GM19240 (cell line): ENCODE results near the gene SAG.
A peak's percentile ranks its signal among the peaks of the same experiment; 100 is the strongest.
"Not testable (repeated sequence)": the region's sequence is repeated elsewhere in the genome, so short reads cannot be mapped to it uniquely, and the experiment has no call there.

ENCODE experiments used
- DNase-seq: peaks from one replicate; pipeline ENCODE4 v3.0.0; 2011; ENCODE audit warnings: low spot score; ENCODE audit not compliant: insufficient read length

Gene SAG

GRCh38 chr2:233329489-233330135 lies 22.0 kb downstream of the SAG start:
- no peak for DNase-seq

GRCh38 chr2:233331536-233331935 lies 23.9 kb downstream of the SAG start:
- DNase-seq: peak; percentile 66

DNA sequence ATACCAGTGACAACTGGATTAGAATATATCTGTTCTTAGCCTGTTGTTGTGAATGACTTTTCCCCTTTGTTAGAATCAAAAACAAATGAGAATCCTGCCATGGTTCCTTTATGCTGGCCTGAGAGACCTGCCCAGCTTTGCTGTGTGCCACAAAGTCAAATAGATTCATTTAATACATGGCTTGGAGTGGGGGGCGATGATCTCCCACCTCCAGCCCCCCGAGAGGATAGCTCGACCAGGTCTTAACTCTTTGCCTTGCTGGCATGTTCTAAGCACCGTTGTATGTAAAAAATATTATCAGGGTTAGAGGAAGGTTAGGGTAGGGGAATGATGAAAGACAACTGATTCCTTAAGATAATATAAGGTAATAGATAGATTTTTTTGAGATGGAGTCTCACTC lies 24.5 kb downstream of the SAG start:
- DNase-seq: no peak

- no peak for DNase-seq
Measured at GRCh38 chr2:233334915-233335314, 27.3 kb downstream of the SAG start.

DNA sequence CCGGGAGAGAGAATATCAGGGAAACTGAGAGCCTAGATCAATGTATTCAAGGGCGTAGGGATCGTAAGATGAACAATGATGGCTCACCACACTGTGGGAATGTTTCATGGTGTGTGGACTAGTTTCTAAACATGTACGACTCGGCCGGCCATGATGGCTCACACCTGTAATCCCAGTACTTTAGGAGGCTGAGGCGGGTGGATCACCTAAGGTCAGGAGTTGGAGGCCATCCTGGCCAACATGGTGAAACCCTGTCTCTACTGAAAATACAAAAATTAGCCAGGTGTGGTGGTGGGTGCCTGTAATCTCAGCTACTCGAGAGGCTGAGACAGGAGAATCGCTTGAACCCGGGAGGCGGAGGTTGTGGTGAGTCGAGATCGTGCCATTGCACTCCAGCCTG lies 28.5 kb downstream of the SAG start:
- DNase-seq: not testable (repeated sequence)

DNA sequence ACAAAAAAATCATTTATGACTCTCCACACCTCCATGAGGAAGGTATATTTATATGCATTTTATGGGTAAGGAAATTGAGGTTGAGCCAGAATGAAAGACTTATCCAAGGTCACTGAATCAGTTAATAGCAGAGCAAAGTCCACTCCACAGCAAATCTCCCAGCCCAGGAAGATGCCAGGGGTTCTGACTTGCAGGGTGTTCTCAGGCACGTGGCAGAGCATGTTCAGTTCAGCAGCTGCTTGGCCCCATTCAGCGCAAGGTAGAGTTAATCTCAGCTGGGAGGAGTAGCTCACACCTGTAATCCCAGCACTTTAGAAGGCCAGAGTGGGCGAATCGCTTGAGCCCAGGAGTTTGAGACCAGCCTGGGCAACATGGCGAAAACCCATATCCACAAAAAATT lies 28.9 kb downstream of the SAG start:
- DNase-seq: no peak

- DNase-seq: no peak
Measured at GRCh38 chr2:233338046-233338445, 30.4 kb downstream of the SAG start.

- no peak for DNase-seq
Measured at GRCh38 chr2:233338812-233339368, 31.3 kb downstream of the SAG start.

GRCh38 chr2:233339427-233339826 lies 31.8 kb downstream of the SAG start:
- DNase-seq: no peak

DNA sequence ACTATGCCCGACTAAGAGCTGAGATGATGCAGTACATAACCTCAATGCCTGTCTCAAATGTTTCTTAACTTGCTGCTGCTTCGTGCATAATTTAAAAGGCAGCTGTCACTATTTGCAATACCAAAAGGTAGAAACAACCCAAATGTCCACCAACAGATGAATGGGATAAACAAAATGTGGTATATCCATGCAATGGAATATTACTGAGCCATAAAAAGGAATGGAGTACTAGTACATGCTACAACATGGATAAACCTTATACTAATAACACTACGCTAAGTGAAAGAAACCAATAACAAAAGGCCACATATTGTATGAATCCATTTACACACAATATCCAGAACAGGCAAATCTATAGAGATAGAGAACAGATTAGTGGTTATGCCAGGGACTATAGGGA lies 33.7 kb downstream of the SAG start:
- no peak for DNase-seq

DNA sequence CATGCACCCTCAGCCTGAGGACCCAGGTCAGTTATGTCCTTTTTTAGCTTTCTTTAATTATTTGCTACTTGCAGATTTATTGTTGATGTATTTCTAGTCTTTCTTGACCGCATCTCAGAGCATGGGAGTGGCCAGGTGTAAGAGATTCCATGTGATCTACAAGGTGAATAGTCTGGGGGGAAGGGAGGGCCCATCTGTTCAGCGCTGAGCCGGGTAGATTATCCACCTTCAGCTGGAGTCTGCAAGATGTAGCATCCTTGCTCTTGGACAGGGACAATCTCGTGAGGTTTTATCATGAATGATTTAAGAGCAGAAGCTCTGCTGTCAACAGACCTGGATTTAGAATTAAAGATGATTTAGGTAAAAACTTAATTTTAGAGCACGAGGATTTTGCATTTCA lies 34.7 kb downstream of the SAG start:
- no peak for DNase-seq

- no peak for DNase-seq
Measured at GRCh38 chr2:233343171-233343705, 35.6 kb downstream of the SAG start.

GRCh38 chr2:233346376-233346775 lies 38.8 kb downstream of the SAG start:
- no peak for DNase-seq

- no peak for DNase-seq
Measured at GRCh38 chr2:233346930-233347329, 39.3 kb downstream of the SAG start.

DNA sequence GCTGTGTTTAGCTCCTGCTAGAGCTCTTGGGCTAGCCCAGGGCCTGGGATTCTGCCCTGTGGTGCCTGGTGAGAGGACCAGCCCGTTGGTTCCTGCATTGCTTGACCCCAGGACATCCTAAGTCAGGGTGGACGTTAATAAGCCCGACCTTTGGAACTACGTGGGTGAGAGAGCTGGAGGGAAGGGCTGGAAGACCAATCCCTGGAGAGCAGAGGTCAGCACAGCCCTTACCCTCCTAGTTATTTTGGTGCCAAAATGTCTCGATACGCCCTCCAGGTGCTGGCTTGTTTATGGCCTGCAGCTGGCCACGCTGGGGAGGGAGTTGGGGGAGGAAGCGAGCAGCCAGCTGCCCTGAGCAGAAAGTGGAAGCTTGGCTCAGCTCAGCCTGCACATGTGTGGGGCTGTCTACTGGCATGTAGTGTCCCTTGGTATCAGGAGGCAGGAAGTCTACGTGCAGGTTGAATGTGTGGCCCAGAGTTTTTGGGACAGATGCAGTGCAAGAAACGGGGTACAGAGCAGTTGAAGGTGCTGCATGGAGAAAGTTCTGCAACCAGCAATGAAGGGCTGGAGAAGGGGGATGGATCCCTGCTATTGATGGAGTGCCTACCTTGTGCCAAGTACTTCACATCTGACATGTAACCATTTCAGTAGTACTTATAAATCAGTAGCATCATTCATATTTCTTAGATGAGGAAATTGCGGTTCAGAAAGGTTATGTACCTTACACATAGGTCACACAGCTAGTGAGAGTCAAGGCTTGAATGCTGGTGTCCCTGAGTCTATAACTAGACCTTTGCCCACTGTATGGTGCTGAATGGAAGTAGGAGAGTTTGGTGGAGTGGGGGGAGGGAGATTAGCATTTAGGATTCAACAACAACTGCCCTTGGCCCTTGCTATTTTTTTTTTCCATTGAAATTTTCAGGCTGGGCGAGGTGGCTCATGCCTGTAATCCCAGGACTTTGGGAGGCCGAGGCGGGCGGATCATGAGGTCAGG lies 41.7 kb downstream of the SAG start:
- DNase-seq: peak; percentile 57

- DNase-seq: no peak
Measured at GRCh38 chr2:233350708-233351107, 43.1 kb downstream of the SAG start.

GRCh38 chr2:233351423-233351822 lies 43.8 kb downstream of the SAG start:
- no peak for DNase-seq

DNA sequence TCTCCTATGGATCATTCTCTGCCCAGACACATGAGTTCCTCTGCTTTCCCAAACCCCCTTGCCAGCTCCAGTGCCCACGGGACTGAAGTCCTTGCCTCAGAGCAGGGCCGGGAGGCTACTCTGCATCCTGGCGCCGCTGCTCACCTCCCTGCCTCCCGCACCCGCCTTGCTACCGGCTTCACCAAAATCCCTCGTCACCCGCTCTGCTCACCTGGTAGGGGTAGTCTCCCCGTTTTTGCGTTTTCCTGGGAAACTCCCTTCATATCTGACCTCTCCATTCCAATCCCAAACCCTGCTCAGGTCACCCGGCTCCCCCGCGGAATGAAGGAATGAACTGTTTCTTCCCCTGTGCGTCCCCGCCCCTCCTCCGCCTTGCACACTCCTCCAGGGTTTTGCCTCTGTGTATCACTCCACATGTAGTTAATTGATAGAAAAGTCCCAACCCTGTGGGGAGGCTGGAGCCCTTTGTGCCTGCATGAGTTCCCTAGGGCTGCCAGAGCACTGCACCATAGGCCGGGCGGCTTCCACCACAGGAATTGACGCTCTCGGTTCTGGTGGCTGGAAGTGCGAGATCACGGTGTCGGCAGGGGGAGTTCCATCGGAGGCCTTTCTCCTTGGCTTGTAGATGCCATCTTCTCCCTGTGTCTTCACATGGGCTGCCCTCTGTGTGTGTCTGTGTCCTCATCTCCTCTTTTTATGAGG lies 44.7 kb downstream of the SAG start:
- no peak for DNase-seq

DNA sequence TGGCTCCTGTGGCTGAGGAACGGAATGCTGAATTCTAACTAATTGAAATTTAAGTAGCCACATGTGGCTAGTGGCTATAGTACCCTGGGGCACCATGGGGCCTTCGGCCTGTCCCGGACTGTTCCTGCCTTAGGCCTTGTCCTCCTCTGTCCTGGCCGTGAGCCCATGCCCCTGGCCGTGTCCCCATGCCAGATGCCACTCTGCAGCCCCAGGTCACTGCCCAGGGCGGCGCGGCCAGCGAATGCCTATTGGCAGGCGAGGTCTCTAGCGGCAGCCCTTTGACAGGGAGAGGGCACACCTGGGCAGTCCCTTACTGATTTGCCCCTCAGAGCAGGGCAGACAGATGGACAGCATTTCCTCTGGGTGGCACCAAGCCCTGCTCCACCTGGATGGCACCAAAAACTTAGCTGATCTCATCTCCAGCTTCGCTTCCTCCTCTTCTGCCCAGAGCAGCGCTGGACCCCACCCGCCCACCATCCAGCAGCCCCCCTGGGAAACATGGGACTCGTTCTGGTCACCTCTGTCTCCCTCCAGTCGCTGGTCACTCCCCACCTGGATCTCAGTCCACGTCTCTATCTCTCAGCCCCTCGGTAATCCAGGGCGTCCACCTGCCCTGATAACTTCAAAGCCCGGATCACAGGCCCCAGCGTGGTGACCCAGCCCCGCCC lies 45.6 kb downstream of the SAG start:
- no peak for DNase-seq

DNA sequence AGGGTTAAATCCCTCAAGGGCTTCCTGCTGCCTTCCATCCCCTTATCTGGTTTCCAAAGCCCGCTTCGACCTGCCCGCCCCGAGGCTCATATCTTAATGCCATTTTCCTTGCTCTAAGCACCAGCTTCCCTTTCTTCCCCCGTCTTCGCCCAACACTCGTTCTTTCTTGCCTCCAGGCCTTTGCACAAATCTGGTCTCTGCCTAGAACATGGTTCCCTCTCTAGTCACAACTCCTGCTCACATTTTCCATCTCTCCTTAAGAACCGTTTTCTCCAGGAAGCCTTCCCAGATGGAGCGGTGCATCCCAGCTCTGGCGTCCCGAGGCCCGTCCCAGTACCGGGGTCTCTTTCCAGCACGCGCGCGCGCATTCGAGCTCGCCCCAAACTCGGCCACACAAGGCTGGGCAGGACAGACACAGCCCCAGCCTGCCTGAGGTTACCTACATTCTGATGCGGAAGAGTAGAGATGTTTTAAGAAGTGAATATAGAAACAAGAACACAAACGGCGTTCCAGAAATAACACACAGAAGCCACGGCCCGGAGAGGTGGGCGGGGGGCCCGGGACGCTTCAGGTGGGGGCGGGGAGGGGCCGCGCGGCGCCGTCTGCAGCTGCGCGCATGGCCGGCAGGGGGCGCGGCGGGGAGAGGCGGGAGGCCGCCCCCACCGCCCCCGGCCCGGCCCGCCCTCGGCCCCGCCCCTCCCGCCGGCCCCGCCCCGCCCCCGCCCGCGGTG lies 46.3 kb downstream of the SAG start, which contains the start of gene DGKD:
DGKD (plus strand) TSS at position 726 of the 731 bp plus-strand sequence. CDS start 25 bp downstream, outside the sequence.
- peak; percentile 74 for DNase-seq
